Stimulated activated CD8-positive, alpha-beta memory T cell treated with anti-CD3 and anti-CD28 coated beads, Interleukin-2, amount 100 ng/mL, for 48 hours (primary cell): Measurements from ENCODE around the gene PHF8.

Experiments used
- DNase-seq, 2 donors: peaks; one replicate each; pipeline ENCODE4 v3.0.0-alpha.2; 2020; ENCODE audit warnings: low read depth in 2 of 2

The PHF8 gene

GRCh38 chrX:54024350-54024749, 19.9 kb downstream of the PHF8 start:
- DNase-seq: no peak

DNA sequence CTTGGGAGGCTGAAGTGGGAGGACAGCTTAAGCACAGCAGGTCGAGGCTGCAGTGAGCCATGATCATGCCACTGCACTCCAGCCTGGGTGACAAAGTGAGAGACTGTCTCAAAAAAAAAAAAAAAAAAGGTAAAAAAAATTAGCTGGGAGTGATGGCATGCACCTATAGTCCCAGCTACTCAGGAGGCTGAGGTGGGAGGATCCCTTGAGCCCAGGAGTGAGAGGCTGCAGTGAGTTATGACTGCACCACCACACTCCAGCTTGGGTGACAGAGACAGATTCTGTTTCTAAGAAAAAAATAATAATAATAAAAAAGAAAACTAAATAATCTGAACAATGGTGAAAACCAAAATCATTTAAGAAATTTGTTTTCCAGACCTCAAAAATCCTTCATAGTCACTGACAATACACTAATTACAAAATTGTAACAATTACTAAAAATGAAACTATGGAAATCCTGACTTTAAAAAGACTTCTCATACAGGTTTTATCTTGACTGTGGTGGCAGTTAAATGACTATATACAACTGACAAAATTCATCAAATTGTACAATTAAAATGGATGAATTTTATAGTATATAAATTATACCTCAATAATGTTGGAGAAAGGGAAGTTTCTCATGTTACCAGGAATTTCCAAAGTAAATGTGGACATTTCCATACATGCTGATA, 31.3 kb downstream of the PHF8 start:
- no peak for DNase-seq

DNA sequence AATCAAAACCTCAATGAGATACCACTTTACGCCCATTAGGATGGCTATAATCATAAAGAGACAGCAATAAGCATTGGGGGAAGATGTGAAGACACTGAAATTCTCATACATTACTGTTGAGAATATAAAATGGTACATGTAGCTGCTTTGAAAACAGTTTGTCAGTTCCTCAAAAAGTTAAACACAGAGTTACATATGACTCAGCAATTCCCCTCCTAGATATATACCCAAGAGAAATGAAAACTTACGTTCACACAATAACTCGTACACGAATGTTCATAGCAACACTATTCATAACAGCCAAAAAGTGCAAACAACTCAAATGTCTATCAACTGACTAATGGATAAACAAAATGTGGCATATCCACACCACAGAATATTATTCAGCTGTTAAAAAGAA, 36.6 kb downstream of the PHF8 start:
- DNase-seq: no peak

GRCh38 chrX:53997724-53998123, 46.5 kb downstream of the PHF8 start:
- no peak for DNase-seq

GRCh38 chrX:53992589-53992988, 51.7 kb downstream of the PHF8 start:
- no peak for DNase-seq

GRCh38 chrX:53990171-53990570, 54.1 kb downstream of the PHF8 start:
- DNase-seq: no peak

DNA sequence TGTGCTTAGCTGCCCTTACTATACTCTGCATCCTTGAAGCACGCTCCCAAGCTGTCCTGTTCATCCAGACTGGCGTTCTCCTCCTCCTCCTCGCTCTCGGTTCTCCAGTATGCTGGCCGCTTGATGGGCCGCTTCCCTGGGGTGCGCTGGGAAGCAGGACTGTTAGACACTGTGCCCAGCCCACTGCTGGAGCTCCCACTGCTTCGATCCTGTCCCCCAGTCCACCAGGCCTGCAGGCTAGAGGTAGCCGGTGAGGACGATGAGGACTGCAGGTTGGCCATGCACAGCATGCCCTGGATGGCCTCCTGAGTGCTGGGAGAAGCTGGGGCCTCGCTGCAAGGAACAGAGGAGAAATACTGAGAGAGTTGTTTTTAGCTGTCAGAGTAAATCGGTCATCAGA, 59.4 kb downstream of the PHF8 start:
- no peak for DNase-seq

DNA sequence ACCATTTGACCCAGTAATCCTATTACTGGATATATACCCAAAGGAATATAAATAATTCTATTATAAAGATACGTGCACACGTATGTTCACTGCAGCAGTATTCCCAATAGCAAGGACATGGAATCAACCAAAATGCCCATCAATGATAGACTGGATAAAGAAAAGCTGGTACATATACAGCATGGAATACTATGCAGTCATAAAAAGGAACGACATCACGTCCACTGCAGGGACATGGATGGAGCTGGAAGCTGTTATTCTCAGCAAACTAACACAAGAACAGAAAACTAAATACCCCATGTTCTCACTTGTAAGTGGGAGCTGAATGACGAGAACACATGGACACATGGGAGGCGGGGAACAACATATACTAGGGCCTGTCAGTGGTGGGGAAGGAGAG, 69.7 kb downstream of the PHF8 start:
- DNase-seq: no peak

- no peak for DNase-seq
These were observed 74.7 kb downstream of the PHF8 start for GRCh38 chrX:53969540-53969939.

- DNase-seq: no peak
These were observed 94.0 kb downstream of the PHF8 start for GRCh38 chrX:53950130-53950733.

- no peak for DNase-seq
These were observed 104.1 kb downstream of the PHF8 start for GRCh38 chrX:53940180-53940579.

GRCh38 chrX:53939127-53939526, 105.1 kb downstream of the PHF8 start:
- DNase-seq: no peak

GRCh38 chrX:53930515-53931380, 113.5 kb downstream of the PHF8 start:
- no peak for DNase-seq

DNA sequence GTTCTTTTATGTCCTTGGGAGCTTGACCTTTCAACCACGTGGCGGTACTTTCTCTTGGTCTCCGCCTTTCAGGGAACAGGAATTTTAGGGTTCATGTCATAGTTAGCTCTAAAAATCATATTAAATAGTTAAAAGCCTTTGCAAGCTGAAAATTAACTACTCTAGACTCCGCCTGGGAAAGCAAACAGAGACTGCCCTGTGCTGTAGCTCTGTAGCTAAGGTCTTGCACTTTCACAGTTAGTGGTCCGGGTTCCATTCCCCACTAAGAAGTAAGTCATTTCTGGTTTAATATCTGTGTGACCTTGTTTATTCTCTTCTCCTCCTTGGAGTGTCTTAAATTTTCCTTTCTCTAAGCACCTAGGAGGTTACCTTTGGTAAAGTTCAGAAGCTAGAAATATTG, 118.2 kb downstream of the PHF8 start:
- DNase-seq: no peak

GRCh38 chrX:53918702-53919101, 125.6 kb downstream of the PHF8 start:
- no peak for DNase-seq

DNA sequence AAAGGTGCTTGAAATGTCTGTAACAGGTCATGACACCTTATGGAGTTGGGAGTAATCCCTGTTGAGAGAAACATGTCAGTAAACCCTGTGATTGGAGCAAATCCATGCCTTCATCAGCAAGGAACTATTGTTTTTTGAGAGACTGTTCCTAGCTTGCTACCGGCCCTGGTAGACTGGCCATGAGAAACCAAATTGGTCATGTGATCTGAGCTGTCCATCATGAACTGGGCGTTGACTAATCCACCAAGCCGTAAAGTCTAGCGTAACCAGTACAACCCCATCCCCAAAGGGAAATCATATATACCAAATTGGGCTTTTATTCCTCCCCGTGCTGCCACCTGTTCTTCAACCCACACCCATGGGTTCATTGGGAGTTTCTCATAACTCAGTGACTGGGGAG, 143.7 kb downstream of the PHF8 start:
- DNase-seq: no peak

DNA sequence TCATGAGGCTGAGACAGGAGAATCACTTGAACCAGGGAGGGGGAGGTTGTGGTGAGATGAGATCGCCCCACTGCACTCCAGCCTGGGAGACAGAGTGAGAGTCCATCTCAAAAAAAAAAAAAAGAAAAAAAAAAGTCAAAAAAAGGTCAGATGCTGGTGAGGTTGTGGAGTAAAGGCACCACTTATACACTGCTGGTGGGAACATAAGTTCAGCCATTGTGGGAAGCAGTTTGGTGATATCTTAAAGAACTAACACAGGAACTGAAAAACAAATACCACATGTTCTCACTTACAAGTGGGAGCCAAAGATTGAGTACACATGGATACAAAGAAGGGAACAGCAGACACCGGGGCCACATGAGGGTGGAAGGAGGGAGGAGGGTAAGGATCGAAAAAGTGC, 149.0 kb downstream of the PHF8 start:
- no peak for DNase-seq
